ENCODE measurements around the gene CAPN9.

The CAPN9 gene

GRCh38 chr1:230800891-230801840, 54.0 kb downstream of the CAPN9 start:
- no peak for DNase-seq

GRCh38 chr1:230804396-230804795, 57.2 kb downstream of the CAPN9 start:
- DNase-seq, result no peak

GRCh38 chr1:230806552-230806951, 59.4 kb downstream of the CAPN9 start:
- DNase-seq, result no peak

GRCh38 chr1:230807029-230807428, 59.8 kb downstream of the CAPN9 start:
- DNase-seq, result no peak

- no peak for DNase-seq
Measured at GRCh38 chr1:230807561-230808280, 60.5 kb downstream of the CAPN9 start.

- DNase-seq, result no peak
Measured at GRCh38 chr1:230808281-230808872, 61.2 kb downstream of the CAPN9 start.

GRCh38 chr1:230809256-230809990, 62.2 kb downstream of the CAPN9 start:
- DNase-seq, result no peak

- no peak for DNase-seq
Measured at GRCh38 chr1:230812568-230812967, 65.4 kb downstream of the CAPN9 start.

- no peak for DNase-seq
Measured at GRCh38 chr1:230814949-230815692, 67.9 kb downstream of the CAPN9 start.

GRCh38 chr1:230816018-230816417, 68.8 kb downstream of the CAPN9 start:
- DNase-seq, result no peak

- DNase-seq, result no peak
Measured at GRCh38 chr1:230818367-230818766, 71.2 kb downstream of the CAPN9 start.

GRCh38 chr1:230818901-230819300, 71.7 kb downstream of the CAPN9 start:
- DNase-seq, result no peak

- no peak for DNase-seq
Measured at GRCh38 chr1:230819976-230820375, 72.8 kb downstream of the CAPN9 start.

- no peak for DNase-seq
Measured at GRCh38 chr1:230820568-230820967, 73.4 kb downstream of the CAPN9 start.

GRCh38 chr1:230821346-230821745, 74.2 kb downstream of the CAPN9 start:
- no peak for DNase-seq

GRCh38 chr1:230822092-230822581, 74.9 kb downstream of the CAPN9 start:
- DNase-seq, result no peak

GRCh38 chr1:230823426-230823825, 76.2 kb downstream of the CAPN9 start:
- DNase-seq, result no peak

- DNase-seq, result no peak
Measured at GRCh38 chr1:230823931-230824381, 76.8 kb downstream of the CAPN9 start.

- no peak for DNase-seq
Measured at GRCh38 chr1:230824551-230824918, 77.3 kb downstream of the CAPN9 start.

- DNase-seq, result no peak
Measured at GRCh38 chr1:230824919-230825721, 77.9 kb downstream of the CAPN9 start.

- DNase-seq, result no peak
Measured at GRCh38 chr1:230825761-230826160, 78.6 kb downstream of the CAPN9 start.
